KMS-11 (cell line): ENCODE data around the gene JARID2.
"Not testable (repeated sequence)": the region's sequence is repeated elsewhere in the genome, so short reads cannot be mapped to it uniquely, and the experiment has no call there.

ENCODE experiments used
- H2AFZ ChIP-seq: fragments of 200-600 bp; sonication (generic); 2 replicates; pipeline ENCODE4 v1.6.1; 2016; ENCODE audit warnings: antibody characterized with exemption, mixed run types, low read depth
- H3K27ac ChIP-seq: fragments of 200-600 bp; sonication (generic); 2 replicates; pipeline ENCODE4 v1.6.1; 2016; ENCODE audit warnings: mild to moderate bottlenecking, mixed run types
- H3K27me3 ChIP-seq: fragments of 200-600 bp; sonication (generic); 2 replicates; pipeline ENCODE4 v1.6.1; 2017; ENCODE audit warnings: mild to moderate bottlenecking, low read depth, mixed run types, moderate library complexity; ENCODE audit not compliant: insufficient read depth
- H3K36me3 ChIP-seq: fragments of 200-600 bp; sonication (generic); 2 replicates; pipeline ENCODE4 v1.6.1; 2017; ENCODE audit warnings: mild to moderate bottlenecking, mixed run types; ENCODE audit not compliant: insufficient read depth
- H3K4me1 ChIP-seq: fragments of 200-600 bp; sonication (generic); 2 replicates; pipeline ENCODE4 v1.6.1; 2016; ENCODE audit warnings: mild to moderate bottlenecking, low read depth, mixed run types; ENCODE audit not compliant: poor library complexity, severe bottlenecking
- H3K4me2 ChIP-seq: fragments of 200-600 bp; sonication (generic); 2 replicates; pipeline ENCODE4 v1.7.0; 2016; ENCODE audit warnings: mild to moderate bottlenecking, mixed run types
- H3K4me3 ChIP-seq: fragments of 200-600 bp; sonication (generic); IDR thresholded peaks from 2 replicates; pipeline ENCODE4 v1.6.1; 2017; ENCODE audit warnings: low read depth, low read length, mixed read lengths; ENCODE audit not compliant: insufficient read depth
- H3K79me2 ChIP-seq: fragments of 200-600 bp; sonication (generic); 2 replicates; pipeline ENCODE4 v1.6.1; 2016; ENCODE audit warnings: low read depth, mixed run types; ENCODE audit not compliant: insufficient read depth
- H3K9ac ChIP-seq: fragments of 200-600 bp; sonication (generic); 2 replicates; pipeline ENCODE4 v1.6.1; 2016; ENCODE audit warnings: mild to moderate bottlenecking, mixed run types
- H4K20me1 ChIP-seq: fragments of 200-600 bp; sonication (generic); 2 replicates; pipeline ENCODE4 v1.6.1; 2016; ENCODE audit warnings: mild to moderate bottlenecking, mixed run types; ENCODE audit not compliant: insufficient read depth
- CTCF ChIP-seq: fragments of 200-600 bp; sonication (generic); conservative IDR thresholded peaks from 2 replicates; pipeline ENCODE4 v1.6.1; 2017; ENCODE audit warnings: low read depth, mild to moderate bottlenecking, antibody characterized with exemption, low read length, moderate library complexity, mixed read lengths

Gene JARID2

GRCh38 chr6:15536198-15536955 lies 290.5 kb downstream of the JARID2 start:
- H4K20me1 ChIP-seq: no peaks in the 10 kb centered on the region
- H3K9ac ChIP-seq: no peak overlapping the region
- H2AFZ ChIP-seq: no peak overlapping the region
- no peaks in the 10 kb centered on the region for H3K4me1 ChIP-seq
- H3K4me2 ChIP-seq: no peak overlapping the region
- no peak for TF ChIP-seq CTCF
- no peak overlapping the region for H3K27ac ChIP-seq
- H3K27me3 ChIP-seq: no peaks in the 10 kb centered on the region
- no peak overlapping the region for H3K4me3 ChIP-seq
- no peaks in the 10 kb centered on the region for H3K79me2 ChIP-seq
- no peaks in the 10 kb centered on the region for H3K36me3 ChIP-seq

DNA sequence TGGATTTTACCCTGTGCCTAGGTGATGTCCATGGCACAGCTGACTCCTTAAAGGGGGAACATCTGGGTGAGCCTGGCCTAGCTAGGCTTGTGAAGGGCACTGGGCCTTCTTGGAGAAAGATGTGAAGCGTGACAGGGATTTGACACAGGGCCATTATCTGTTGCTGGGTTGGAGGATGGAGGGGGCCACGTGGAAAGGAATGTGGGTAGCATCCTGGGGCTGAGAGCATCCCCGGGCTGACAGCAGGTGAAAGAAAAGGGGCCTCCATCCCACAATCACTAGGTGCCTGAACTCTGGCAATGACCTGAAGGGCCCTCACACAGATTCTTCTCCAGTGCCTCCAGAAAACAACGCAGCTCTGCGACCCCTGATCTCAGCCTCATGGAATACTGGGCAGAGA lies 292.2 kb downstream of the JARID2 start:
- H3K4me1 ChIP-seq: no peaks in the 10 kb centered on the region
- H3K27ac ChIP-seq: no peak overlapping the region
- no peak overlapping the region for H3K9ac ChIP-seq
- H3K4me3 ChIP-seq: no peak overlapping the region
- no peaks in the 10 kb centered on the region for H3K79me2 ChIP-seq
- H3K4me2 ChIP-seq: no peak overlapping the region
- no peaks in the 10 kb centered on the region for H3K27me3 ChIP-seq
- H2AFZ ChIP-seq: no peak overlapping the region
- no peaks in the 10 kb centered on the region for H4K20me1 ChIP-seq
- no peak for TF ChIP-seq CTCF
- H3K36me3 ChIP-seq: no peaks in the 10 kb centered on the region

GRCh38 chr6:15538766-15539495 lies 293.1 kb downstream of the JARID2 start:
- no peak overlapping the region for H3K27ac ChIP-seq
- no peak for TF ChIP-seq CTCF
- H2AFZ ChIP-seq: no peak overlapping the region
- no peaks in the 10 kb centered on the region for H3K36me3 ChIP-seq
- no peaks in the 10 kb centered on the region for H4K20me1 ChIP-seq
- H3K4me1 ChIP-seq: no peaks in the 10 kb centered on the region
- no peaks in the 10 kb centered on the region for H3K79me2 ChIP-seq
- H3K4me3 ChIP-seq: no peak overlapping the region
- no peak overlapping the region for H3K9ac ChIP-seq
- H3K27me3 ChIP-seq: no peaks in the 10 kb centered on the region
- H3K4me2 ChIP-seq: no peak overlapping the region

DNA sequence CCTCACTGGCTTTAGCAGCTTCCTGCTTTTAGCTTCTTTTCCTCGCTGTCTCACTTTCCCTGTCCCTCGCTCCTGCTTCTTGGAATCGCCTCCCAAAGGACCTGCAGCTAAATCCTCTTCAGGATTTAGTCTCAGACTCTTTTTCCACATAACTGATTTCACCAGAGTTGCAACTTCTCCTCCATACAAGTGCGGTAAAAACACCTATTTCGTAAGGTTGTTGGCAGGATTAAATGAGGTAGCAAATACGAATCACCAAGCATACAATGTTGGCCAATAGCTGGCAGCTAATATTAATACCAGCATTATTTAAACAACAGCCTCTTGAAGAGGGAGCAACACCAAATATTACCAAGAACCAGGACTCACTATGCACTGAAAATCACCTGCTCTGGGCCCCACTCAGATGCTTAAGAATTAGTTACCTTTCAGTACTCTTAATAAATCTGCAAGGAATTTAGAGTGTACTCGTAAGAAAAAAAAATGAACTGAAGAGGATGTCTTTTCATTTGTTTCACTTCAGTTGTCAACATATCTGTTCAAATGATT lies 293.9 kb downstream of the JARID2 start:
- Histone ChIP-seq H3K79me2 (no peaks in the 10 kb centered on the region), H3K27ac (no peak overlapping the region), H3K9ac (no peak overlapping the region), H4K20me1 (no peaks in the 10 kb centered on the region), H3K4me3 (no peak overlapping the region), H3K4me1 (no peaks in the 10 kb centered on the region), H2AFZ (no peak overlapping the region), H3K4me2 (no peak overlapping the region), H3K36me3 (no peaks in the 10 kb centered on the region), H3K27me3 (no peaks in the 10 kb centered on the region)
- no peak for TF ChIP-seq CTCF

- H3K4me3 ChIP-seq, H4K20me1 ChIP-seq, H2AFZ ChIP-seq, H3K27ac ChIP-seq, H3K9ac ChIP-seq, H3K36me3 ChIP-seq, H3K27me3 ChIP-seq, H3K4me2 ChIP-seq, H3K4me1 ChIP-seq, H3K79me2 ChIP-seq: not testable (repeated sequence)
Observed at GRCh38 chr6:15543332-15543917, 297.6 kb downstream of the JARID2 start.
